WI38 (cell line): Measurements from ENCODE around the gene FEN1.

ENCODE experiments used
- H3K4me3 ChIP-seq: 2 replicates; pipeline ENCODE4 v1.5.1; 2011; ENCODE audit warnings: low read depth, mild to moderate bottlenecking, control low read depth, low read length
- TF ChIP-seq, protein P1 (sequence below): IDR thresholded peaks from 2 replicates; pipeline ENCODE4 v1.5.1; 2012; ENCODE audit warnings: low read depth, mild to moderate bottlenecking, control low read depth, low read length

The FEN1 gene

DNA sequence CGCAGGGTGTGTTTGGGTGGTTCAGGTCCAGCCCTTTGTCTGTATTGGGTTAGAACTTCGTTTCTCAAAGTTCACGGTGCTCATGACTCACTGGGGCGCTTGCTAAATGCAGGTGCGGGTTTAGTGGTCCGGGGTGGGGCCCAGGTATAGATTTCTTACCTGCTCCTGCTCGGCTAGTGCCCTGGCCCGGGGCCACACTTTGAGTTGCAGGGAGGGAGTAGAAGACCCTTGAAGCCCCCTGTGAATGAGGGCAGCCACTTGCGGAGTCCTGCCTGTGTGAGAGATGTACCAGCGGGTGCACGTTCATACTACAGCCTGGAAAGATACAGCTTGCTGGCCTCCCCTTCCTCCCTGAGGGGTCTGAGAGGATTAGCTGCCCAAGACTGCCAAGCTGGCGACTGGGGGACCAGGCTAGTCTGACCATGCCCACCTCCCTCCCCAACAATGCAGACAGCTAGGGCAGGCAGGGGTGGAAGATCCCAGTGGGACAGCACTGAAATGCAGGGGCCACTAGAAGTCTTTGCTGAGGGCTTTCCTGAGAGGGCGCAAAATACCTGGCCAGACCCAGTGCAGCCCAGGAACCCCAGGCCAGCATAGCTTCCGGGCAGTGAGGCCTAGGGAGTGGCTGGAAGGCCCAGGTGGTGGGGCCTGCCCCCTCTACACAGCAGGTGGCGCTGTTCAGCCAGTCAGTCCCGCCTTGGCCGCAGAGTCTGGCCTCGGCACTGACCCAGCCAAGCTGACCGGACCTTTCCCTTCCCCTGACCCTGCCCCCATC is 45.3 kb upstream of the FEN1 start:
- H3K4me3 ChIP-seq = no peak overlapping the region
- TF ChIP-seq, protein P1, sequence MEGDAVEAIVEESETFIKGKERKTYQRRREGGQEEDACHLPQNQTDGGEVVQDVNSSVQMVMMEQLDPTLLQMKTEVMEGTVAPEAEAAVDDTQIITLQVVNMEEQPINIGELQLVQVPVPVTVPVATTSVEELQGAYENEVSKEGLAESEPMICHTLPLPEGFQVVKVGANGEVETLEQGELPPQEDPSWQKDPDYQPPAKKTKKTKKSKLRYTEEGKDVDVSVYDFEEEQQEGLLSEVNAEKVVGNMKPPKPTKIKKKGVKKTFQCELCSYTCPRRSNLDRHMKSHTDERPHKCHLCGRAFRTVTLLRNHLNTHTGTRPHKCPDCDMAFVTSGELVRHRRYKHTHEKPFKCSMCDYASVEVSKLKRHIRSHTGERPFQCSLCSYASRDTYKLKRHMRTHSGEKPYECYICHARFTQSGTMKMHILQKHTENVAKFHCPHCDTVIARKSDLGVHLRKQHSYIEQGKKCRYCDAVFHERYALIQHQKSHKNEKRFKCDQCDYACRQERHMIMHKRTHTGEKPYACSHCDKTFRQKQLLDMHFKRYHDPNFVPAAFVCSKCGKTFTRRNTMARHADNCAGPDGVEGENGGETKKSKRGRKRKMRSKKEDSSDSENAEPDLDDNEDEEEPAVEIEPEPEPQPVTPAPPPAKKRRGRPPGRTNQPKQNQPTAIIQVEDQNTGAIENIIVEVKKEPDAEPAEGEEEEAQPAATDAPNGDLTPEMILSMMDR = peak; percentile 87

DNA sequence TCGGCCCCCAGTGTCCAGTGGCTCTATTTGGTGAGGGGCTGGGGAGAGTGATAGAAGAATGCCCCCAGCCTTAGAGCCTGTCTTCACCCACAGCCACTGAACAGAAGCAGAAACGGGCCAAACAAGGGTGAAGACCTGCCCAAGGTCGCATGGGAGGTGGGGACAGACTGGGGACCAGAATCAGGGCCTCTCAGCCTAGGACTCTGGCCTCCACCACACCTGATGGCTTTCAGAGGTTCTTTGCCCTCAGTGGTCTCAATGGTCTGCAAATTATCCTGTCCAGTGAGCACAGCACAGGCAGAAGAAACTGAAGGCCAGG is 44.8 kb upstream of the FEN1 start:
- no peak overlapping the region for H3K4me3 ChIP-seq
- TF ChIP-seq, protein P1 = no peak

DNA sequence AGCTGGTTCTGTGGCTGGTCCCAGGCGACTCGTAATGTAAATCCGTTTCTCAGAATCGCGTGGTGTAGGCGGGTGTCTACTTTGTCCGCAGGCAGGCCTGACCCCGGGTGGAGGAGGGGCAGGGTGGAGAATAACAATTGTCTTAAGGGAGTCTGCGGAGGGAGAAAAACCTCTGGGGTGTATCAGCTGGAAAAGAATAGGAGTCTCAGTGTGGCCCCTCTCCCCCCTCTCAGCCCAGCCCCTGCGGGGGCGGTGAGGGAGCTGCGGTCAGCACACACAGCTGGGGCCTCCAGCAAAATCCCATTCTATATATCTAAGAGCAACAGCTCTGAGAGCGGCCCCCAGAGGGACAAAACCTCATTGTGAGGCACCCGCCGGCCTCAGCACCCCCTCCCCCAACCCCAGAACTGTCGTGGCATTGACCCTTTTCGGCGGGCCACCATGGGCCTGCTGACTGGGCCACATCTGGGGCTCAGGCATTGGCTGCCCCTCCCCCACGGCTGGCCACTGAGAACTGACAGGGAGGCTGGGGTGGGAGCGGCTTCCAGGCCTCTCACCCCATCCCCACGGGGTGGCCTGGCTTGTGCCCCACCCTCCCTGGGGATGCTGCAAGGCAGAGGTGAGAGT is 43.0 kb upstream of the FEN1 start:
- TF ChIP-seq, protein P1 = no peak

DNA sequence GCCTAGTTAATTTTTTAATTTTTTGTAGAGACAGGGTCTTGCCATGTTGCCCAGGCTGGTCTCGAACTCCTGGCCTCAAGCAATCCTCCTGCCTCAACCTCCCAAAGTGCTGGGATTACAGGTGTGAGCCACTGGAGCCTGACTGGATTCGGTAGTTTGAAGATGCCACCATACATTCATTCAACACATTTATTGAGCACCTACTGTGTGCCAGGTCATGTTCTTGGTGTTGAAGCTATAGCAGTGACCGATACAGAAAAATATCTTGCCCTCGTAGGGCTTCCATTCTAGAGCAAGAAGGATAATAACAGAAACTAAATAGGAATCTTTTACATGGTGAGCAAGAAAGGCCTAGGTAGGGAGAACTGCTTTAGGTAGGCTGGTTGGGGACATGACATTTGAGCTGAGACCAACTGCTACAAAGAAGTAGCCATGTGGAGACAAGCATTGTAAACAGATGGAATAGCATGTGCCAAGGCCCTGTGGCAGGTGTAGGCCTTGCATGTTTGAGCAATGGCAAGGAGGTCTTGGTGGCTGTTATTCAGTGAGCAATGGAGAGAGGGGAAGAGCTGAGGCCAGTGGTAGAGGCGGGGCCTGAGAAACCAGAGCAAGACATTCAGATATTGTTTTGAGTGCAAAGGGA is 42.0 kb upstream of the FEN1 start:
- TF ChIP-seq, protein P1 = no peak
- no peak overlapping the region for H3K4me3 ChIP-seq

More for the DNA sequence above, 43.0 kb upstream of the FEN1 start:
- H3K4me3 ChIP-seq = no peak overlapping the region

DNA sequence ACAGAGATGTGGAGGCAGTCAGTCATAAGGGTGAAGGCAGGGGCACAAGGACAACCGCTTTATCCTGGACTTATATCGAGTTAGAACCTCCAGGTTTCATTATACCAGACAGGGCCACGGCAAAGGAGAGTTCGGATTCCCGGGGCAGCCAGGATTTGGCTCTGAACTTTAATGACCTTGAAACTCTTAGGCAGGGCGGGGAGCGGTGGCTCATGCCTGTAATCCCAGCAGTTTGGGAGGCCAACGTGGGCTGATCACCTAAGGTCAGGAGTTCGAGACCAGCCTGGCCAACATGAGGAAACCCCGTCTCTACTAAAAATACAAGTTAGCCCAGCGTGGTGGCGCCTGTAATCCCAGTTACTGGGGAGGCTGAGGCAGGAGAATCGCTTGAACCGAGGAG is 41.3 kb upstream of the FEN1 start:
- no peak overlapping the region for H3K4me3 ChIP-seq
- TF ChIP-seq, protein P1 = no peak

DNA sequence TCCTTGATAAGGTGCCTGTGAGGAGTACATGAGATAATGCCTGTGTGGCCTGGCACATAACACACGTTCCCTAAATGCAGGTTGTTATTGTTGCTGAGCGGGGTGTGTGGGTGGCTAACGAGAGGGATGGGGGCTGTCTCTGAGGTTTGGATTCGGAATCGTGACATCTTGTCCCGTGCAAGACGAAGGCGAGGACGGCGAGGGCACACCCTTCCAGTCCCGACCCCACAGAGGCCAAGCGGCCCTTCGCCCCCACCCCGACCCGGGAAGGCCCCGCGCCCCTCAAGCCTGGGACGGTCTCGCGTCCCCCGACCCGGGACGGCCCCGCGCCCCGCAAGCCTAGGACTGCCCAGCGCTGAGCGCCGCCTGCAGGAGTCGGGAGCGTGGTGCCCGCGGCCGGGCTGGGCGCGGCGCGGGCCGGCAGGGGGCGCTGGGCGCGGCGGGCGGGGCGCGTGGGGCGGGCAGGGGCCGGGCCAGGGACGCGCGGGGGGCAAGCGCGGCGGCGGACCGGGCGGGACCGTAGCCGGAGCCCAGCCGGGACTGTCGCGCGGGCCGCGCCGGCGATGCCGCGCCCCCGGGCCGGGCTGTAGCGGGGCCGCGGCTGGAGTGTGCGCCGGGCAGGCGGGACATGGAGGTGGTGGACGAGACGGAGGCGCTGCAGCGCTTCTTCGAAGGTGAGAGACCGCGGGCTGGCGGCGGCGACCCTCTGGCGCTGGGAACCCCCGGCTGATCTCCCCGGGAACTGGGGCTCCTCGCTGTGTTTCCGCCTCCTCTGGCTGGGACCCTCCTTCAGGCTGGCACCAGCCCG is 40.4 kb upstream of the FEN1 start, which contains the start of gene MYRF:
MYRF (plus strand) TSS at position 520 of the 808 bp plus-strand sequence; CDS start at position 629, 109 bp downstream.
- peak within 1 kb of the TSS; percentile 48 for H3K4me3 ChIP-seq
- TF ChIP-seq, protein P1 = peak; percentile 37
